ENCODE data around the gene TJP1.

DNA sequence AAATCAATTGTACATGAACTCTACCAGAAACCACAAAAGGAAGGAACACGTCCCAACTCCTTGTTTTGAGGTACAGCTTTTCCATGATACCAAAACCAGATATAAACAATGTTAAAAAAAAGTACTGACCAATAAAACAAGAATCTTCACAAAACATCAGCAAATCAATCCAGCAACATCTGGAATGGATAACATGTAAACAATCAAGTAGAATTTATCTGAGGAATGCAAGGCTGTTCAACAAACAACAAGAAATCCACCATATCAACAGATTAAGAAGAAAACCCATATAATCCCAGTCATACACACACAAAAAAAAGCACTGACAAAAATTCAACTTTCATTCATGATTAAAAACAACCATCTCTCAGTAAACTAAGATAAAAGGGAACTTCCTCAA, 26.7 kb downstream of the TJP1 start:
- TF ChIP-seq, protein P1, sequence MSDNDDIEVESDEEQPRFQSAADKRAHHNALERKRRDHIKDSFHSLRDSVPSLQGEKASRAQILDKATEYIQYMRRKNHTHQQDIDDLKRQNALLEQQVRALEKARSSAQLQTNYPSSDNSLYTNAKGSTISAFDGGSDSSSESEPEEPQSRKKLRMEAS (IDR thresholded peaks at IDR 0.05): no peak
- TF ChIP-seq CTCF (IDR thresholded peaks at IDR 0.05; ENCODE audit: control extremely low read depth in 1 of 3, insufficient read depth in 1 of 3, low read depth in 1 of 3, low read length in 3 of 3) (no peak), ZNF274 (IDR thresholded peaks at IDR 0.05; ENCODE audit: borderline replicate concordance, extremely low read depth, low read length) (no peak), EZH2 (IDR thresholded peaks at IDR 0.05; ENCODE audit: low read depth, low read length, severe bottlenecking) (no peak), KDM1A (IDR thresholded peaks at IDR 0.05; ENCODE audit: borderline replicate concordance, low read length) (no peak), POLR2AphosphoS5 (IDR thresholded peaks at IDR 0.05; ENCODE audit: low read depth, low read length) (no peak), POLR2A (IDR thresholded peaks at IDR 0.05; ENCODE audit: control extremely low read depth in 1 of 2, low read depth in 2 of 2, low read length in 2 of 2) (no peak), MAFK (IDR thresholded peaks at IDR 0.05; ENCODE audit: low read depth, low read length) (no peak), RBBP5 (IDR thresholded peaks at IDR 0.05; ENCODE audit: borderline replicate concordance, low read depth, low read length) (no peak), TAF1 (IDR thresholded peaks at IDR 0.05; ENCODE audit: low read depth, low read length) (no peak), BRCA1 (IDR thresholded peaks at IDR 0.05; ENCODE audit: low read depth, low read length) (no peak), POU5F1 (IDR thresholded peaks at IDR 0.05; ENCODE audit: low read depth, low read length) (no peak), SP1 (IDR thresholded peaks at IDR 0.05; ENCODE audit: low read depth, low read length) (no peak)
